Measurements from ENCODE around the gene FAM120A. TPM values are rescaled to one million over a fixed set of nuclear protein-coding genes. Genes with fewer than 3 reads are reported as not detected.

Gene FAM120A
- total RNA-seq, 2 donors from 2014 or later: 38.3 to 46.1 TPM

DNA sequence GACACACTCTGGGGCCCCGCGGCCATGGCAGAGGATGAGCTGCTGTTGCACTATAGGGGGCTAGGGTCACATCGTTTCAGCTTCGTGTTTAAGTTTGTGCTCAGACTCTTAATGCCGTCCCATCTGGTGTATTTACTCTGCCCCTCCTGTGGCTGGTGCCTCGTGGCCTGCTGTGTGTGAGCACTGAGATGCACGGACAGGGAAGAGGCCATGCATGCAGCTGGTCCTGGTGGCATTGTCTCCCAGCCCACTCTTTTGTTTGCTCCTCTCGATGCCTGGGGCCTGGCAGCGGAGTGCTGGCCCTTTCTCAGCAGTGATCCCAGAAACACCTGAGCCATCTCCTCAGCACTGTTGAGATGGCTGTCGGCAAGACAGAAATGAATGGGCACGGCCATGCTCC is 94.9 kb downstream of the FAM120A start:
- Histone ChIP-seq H3K4me3 (ENCODE audit: low read length) (no peak overlapping the region), H3K27ac (ENCODE audit: low read depth, low read length) (no peak overlapping the region), H3K9ac (ENCODE audit: extremely low read depth, low read length, poor library complexity, severe bottlenecking) (no peak overlapping the region), H3K9me3 (ENCODE audit: control insufficient read depth, low read length) (no peaks in the 10 kb centered on the region), H3K36me3 (ENCODE audit: control insufficient read depth, insufficient read depth, low read length) (peaks cover 77% of the 10 kb centered on the region), H3K27me3 (ENCODE audit: control insufficient read depth, insufficient read depth, low read length, poor library complexity, severe bottlenecking) (no peaks in the 10 kb centered on the region), H3K4me1 (ENCODE audit: control insufficient read depth, insufficient read depth, low read length) (no peaks in the 10 kb centered on the region)
- Mint-ChIP-seq H3K9me3 (no peaks in the 10 kb centered on the region), H3K36me3 (ENCODE audit: low read depth) (peaks cover 39% of the 10 kb centered on the region), H3K27me3 (ENCODE audit: insufficient read depth) (no peaks in the 10 kb centered on the region), H3K4me3 (no peak overlapping the region), H3K27ac (no peak overlapping the region), H3K4me1 (no peaks in the 10 kb centered on the region)
- WGBS, 2 experiments (ENCODE audit: insufficient coverage in 1 of 2, insufficient read length in 1 of 2): 89 to 94% methylated on average over 8 to 11 of the region's 11 CpGs
- no peak for DNase-seq
- TF ChIP-seq CTCF (conservative IDR thresholded peaks at IDR 0.05): no peak

GRCh38 chr9:93549611-93550010 is 98.1 kb downstream of the FAM120A start:
- H3K9me3 Mint-ChIP-seq: no peaks in the 10 kb centered on the region
- H3K27me3 ChIP-seq (ENCODE audit: control insufficient read depth, insufficient read depth, low read length, poor library complexity, severe bottlenecking): no peaks in the 10 kb centered on the region
- no peak overlapping the region for H3K27ac ChIP-seq (ENCODE audit: low read depth, low read length)
- H3K4me3 ChIP-seq (ENCODE audit: low read length): no peak overlapping the region
- H3K4me1 Mint-ChIP-seq: no peaks in the 10 kb centered on the region
- no peak for DNase-seq
- H3K36me3 Mint-ChIP-seq (ENCODE audit: low read depth): peaks cover 47% of the 10 kb centered on the region
- 93 to 94% methylated on average over 5 of the region's 5 CpGs for WGBS, 2 experiments (ENCODE audit: insufficient coverage in 1 of 2, insufficient read length in 1 of 2)
- no peaks in the 10 kb centered on the region for H3K9me3 ChIP-seq (ENCODE audit: control insufficient read depth, low read length)
- no peaks in the 10 kb centered on the region for H3K27me3 Mint-ChIP-seq (ENCODE audit: insufficient read depth)
- no peak overlapping the region for H3K9ac ChIP-seq (ENCODE audit: extremely low read depth, low read length, poor library complexity, severe bottlenecking)
- H3K36me3 ChIP-seq (ENCODE audit: control insufficient read depth, insufficient read depth, low read length): peaks cover 74% of the 10 kb centered on the region
- no peak overlapping the region for H3K27ac Mint-ChIP-seq
- H3K4me3 Mint-ChIP-seq: no peak overlapping the region
- H3K4me1 ChIP-seq (ENCODE audit: control insufficient read depth, insufficient read depth, low read length): no peaks in the 10 kb centered on the region
- TF ChIP-seq CTCF (conservative IDR thresholded peaks at IDR 0.05): no peak

- Histone ChIP-seq H3K9me3 (ENCODE audit: control insufficient read depth, low read length) (no peaks in the 10 kb centered on the region), H3K27me3 (ENCODE audit: control insufficient read depth, insufficient read depth, low read length, poor library complexity, severe bottlenecking) (no peaks in the 10 kb centered on the region), H3K27ac (ENCODE audit: low read depth, low read length) (no peak overlapping the region), H3K4me1 (ENCODE audit: control insufficient read depth, insufficient read depth, low read length) (no peaks in the 10 kb centered on the region), H3K36me3 (ENCODE audit: control insufficient read depth, insufficient read depth, low read length) (peaks cover 75% of the 10 kb centered on the region), H3K4me3 (ENCODE audit: low read length) (no peak overlapping the region), H3K9ac (ENCODE audit: extremely low read depth, low read length, poor library complexity, severe bottlenecking) (no peak overlapping the region)
- Mint-ChIP-seq H3K4me1 (peaks cover 6% of the 10 kb centered on the region), H3K27me3 (ENCODE audit: insufficient read depth) (no peaks in the 10 kb centered on the region), H3K4me3 (no peak overlapping the region), H3K36me3 (ENCODE audit: low read depth) (peaks cover 45% of the 10 kb centered on the region), H3K27ac (no peak overlapping the region), H3K9me3 (no peaks in the 10 kb centered on the region)
- WGBS, 2 experiments (ENCODE audit: insufficient coverage in 1 of 2, insufficient read length in 1 of 2): 97% methylated on average over 1 of the region's 1 CpG; no CpG with 5 or more reads in 1 of the 2 experiments
- TF ChIP-seq CTCF (conservative IDR thresholded peaks at IDR 0.05): no peak
- no peak for DNase-seq
Observed at GRCh38 chr9:93552923-93553322, 101.4 kb downstream of the FAM120A start.

All from endodermal cell (in vitro differentiated cells).